Dedifferentiated amniotic fluid mesenchymal stem cell (primary cell): ENCODE results near the gene RPP25L.

Experiments
- DNase-seq: peaks from one replicate; pipeline ENCODE4 v3.0.0-alpha.2; 2016; ENCODE audit errors: extremely low spot score

The RPP25L gene

GRCh38 chr9:34611251-34611810 lies 566 bp downstream of the RPP25L start:
- DNase-seq = no peak

GRCh38 chr9:34610434-34611206 lies 1.3 kb downstream of the RPP25L start:
- no peak for DNase-seq

- DNase-seq = no peak
Observed at GRCh38 chr9:34607331-34607730, 4.6 kb downstream of the RPP25L start.

- DNase-seq = no peak
Observed at GRCh38 chr9:34606905-34607304, 5.0 kb downstream of the RPP25L start.

GRCh38 chr9:34606190-34606589 lies 5.7 kb downstream of the RPP25L start:
- no peak for DNase-seq

- peak; percentile 72 for DNase-seq
Observed at GRCh38 chr9:34603610-34604231, 8.2 kb downstream of the RPP25L start.

GRCh38 chr9:34601937-34602573 lies 9.8 kb downstream of the RPP25L start:
- DNase-seq = no peak

- no peak for DNase-seq
Observed at GRCh38 chr9:34600908-34601307, 11.0 kb downstream of the RPP25L start.

- DNase-seq = no peak
Observed at GRCh38 chr9:34599546-34599945, 12.4 kb downstream of the RPP25L start.

- DNase-seq = no peak
Observed at GRCh38 chr9:34594177-34594576, 17.7 kb downstream of the RPP25L start.

- no peak for DNase-seq
Observed at GRCh38 chr9:34592895-34593601, 18.8 kb downstream of the RPP25L start.

GRCh38 chr9:34591917-34592866 lies 19.7 kb downstream of the RPP25L start:
- DNase-seq = no peak

- DNase-seq = peak; percentile 67
Observed at GRCh38 chr9:34591248-34591916, 20.5 kb downstream of the RPP25L start.

GRCh38 chr9:34590381-34591247 lies 21.3 kb downstream of the RPP25L start:
- no peak for DNase-seq

GRCh38 chr9:34589636-34590380 lies 22.1 kb downstream of the RPP25L start, which contains the start of gene CNTFR:
TSS of gene CNTFR (minus strand) at chr9:34589724. CDS start at chr9:34568981, 20,743 bp downstream.
- no peak for DNase-seq

GRCh38 chr9:34588671-34589635 lies 22.9 kb downstream of the RPP25L start:
- DNase-seq = no peak

GRCh38 chr9:34587271-34587670 lies 24.6 kb downstream of the RPP25L start:
- no peak for DNase-seq
